ENCODE measurements around the gene ZNF519.
"Not testable (repeated sequence)": the region's sequence is repeated elsewhere in the genome, so short reads cannot be mapped to it uniquely, and the experiment has no call there.

Gene ZNF519

DNA sequence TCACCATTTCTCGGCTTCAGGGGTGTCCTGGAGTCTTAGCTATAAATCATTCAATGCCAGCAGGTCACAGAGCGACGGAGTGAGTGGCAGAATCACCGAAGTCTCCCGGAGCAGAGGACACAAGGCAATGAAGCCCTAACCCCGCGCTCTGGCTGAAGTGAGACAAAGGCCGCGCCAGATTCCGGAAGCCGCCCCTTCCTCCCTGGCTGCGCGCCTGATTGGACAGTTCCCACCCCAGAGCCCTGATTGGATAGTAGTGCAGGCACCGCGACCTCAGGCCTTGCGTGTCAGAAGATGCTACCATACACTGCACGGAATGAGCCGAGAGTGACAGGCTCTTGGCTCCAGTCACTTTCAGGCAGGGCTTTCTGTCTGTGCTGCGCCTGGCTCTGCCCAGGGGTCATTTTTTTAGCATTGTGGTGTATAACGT is at the start of gene ZNF519:
Gene ZNF519 (minus strand): TSS at position 165 of the 430 bp plus-strand sequence. CDS start 158 bp downstream, at position 7.
- H3K4me3 ChIP-seq (replicated peaks; ENCODE audit: low read depth, low read length): peak within 1 kb of the TSS; percentile 69
- peak; percentile 97 for DNase-seq (ENCODE audit: low read depth)

DNA sequence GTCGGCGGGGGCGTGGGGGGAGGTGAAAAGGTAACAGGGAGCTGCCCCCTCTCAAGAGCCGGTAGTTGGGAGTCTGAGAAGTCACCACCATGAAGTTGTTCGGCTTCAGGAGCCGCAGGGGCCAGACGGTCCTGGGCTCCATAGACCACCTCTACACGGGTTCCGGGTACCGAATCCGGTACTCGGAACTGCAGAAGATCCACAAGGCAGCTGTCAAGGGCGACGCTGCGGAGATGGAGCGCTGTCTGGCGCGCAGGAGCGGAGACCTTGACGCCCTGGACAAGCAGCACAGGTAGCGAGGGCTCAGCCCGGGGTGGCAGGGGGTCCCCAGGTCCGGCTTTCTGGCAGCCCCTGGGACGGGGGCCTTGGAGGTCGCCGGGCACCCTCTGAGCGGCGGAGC is 47.1 kb upstream of the ZNF519 start:
- no peak overlapping the region for H3K4me3 ChIP-seq (replicated peaks; ENCODE audit: low read depth, low read length)
- no peak for DNase-seq (ENCODE audit: low read depth)
- TF ChIP-seq, protein P1, sequence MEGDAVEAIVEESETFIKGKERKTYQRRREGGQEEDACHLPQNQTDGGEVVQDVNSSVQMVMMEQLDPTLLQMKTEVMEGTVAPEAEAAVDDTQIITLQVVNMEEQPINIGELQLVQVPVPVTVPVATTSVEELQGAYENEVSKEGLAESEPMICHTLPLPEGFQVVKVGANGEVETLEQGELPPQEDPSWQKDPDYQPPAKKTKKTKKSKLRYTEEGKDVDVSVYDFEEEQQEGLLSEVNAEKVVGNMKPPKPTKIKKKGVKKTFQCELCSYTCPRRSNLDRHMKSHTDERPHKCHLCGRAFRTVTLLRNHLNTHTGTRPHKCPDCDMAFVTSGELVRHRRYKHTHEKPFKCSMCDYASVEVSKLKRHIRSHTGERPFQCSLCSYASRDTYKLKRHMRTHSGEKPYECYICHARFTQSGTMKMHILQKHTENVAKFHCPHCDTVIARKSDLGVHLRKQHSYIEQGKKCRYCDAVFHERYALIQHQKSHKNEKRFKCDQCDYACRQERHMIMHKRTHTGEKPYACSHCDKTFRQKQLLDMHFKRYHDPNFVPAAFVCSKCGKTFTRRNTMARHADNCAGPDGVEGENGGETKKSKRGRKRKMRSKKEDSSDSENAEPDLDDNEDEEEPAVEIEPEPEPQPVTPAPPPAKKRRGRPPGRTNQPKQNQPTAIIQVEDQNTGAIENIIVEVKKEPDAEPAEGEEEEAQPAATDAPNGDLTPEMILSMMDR (IDR thresholded peaks at IDR 0.05; ENCODE audit: low read length, missing control alignments): no peak

DNA sequence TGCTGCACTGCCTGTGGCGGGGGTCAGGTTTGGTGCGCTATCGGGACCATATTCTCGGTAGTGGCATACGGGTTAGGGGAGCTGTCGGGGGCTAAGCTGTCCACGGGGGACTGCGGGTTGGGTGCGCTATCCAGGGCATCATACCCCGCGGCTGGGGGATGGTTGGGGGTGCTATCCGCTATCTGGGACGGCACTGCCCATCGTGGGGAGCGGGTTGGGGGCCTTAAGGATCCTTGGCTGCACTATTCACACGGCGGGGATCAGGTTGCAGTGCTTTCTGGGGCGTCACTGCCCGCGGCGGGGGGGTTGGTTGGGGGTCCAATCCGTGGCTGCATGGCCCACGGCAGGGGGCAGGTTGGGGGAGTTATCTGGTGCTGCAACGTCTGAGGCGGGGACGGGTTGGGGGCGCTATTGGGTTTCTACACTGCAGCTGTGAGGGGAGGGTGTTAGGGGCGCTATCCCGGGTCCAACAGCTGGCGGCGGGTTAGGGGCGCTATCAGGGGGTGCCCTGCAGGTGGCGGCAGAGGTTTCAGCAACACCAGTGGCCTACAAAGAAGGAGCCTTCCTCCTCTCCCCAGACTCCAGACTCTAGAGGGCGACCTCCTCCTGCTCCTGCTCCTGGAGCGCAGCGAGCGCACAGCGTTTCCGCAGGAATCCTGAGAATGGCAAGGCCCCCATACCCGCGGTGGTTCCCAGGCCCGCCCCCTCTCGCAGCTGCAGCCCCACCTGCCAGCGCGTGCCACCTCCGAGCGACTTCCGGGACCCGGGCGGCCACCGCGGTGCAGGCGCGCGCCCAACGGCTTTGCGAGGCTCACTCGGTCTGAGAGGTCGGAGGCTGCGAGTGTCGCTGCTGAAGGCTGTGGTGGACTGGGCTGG is 46.3 kb upstream of the ZNF519 start:
- TF ChIP-seq, protein P1 (IDR thresholded peaks at IDR 0.05; ENCODE audit: low read length, missing control alignments): peak; percentile 17
- DNase-seq (ENCODE audit: low read depth): peak; percentile 18
- not testable (repeated sequence) for H3K4me3 ChIP-seq (replicated peaks; ENCODE audit: low read depth, low read length)

DNA sequence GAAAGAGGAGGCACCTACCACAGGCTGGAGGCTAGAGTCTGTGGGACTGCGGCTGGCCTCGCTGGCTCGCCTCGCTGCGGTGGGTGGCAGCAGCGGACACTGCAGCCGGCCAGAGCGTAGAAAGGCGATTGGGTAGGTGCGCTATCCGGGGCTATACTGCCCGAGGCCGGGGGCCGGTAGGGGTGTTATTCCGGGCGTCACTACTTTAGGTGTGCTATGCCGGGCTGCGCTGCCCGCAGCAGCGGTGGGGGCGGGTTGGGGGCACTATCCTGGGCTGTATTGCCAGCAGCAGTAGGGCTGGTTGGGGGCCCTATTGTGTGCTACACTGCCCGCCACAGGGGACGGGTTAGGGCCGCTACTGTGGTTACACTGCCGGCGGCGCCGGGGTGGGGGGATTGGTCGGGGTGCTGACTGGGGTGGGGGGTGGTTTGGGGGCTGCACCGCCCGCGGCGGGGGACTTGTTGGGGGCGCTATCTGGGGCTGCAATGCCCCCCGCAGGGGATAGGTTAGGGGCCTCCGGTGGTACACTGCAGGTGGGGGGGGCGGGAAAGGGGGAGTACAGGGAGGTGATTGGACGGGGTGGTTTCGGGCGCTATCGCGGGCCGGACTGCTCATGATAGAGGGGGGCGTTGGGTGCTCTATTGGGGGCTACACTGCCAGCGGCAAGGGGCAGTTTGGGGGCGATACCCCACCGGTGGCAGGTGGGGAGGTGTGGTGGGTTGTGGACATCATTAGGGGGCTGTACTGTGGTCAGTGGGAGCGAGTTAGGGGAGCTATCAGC is 45.5 kb upstream of the ZNF519 start:
- not testable (repeated sequence) for DNase-seq (ENCODE audit: low read depth)

DNA sequence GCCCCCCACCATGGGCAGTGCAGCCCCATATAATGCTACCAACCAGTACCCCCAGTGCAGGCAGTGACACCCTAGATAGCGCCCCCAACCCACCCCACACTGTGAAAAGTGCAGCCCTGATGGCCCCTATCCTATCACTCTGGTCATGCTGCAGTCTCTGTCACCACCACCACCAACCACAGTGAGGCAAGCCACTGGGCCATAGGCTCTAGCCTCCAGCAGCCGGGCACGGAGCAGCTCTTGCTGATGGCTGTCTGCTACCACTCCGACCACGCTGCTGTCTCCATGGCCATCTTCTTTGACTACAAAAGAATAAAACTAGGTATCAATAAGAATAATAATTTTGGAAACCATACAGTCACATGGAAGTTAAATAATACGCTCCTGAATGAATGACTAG is 43.2 kb upstream of the ZNF519 start:
- DNase-seq (ENCODE audit: low read depth); H3K4me3 ChIP-seq (replicated peaks; ENCODE audit: low read depth, low read length): not testable (repeated sequence)

More for the DNA sequence above, 45.5 kb upstream of the ZNF519 start:
- not testable (repeated sequence) for H3K4me3 ChIP-seq (replicated peaks; ENCODE audit: low read depth, low read length)

DNA sequence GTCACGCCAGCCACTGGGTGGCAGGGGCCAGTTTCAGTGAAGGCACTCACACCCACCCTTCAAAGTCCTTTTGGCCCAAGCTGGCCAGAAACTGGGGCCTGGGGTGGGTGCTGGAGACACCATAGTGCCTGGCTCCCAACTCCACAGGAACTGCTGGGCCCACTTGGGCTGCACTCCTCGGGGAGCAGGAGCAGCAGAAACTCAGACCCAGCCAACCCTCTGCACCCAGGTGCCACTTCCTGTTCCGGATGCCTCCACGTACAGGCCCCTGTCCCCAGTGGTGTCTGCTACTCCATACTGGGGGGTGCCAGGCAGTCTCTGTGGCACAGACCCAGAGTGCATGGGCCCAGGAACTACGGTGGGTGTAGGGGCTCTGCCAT is 42.5 kb upstream of the ZNF519 start:
- TF ChIP-seq, protein P1 (IDR thresholded peaks at IDR 0.05; ENCODE audit: low read length, missing control alignments): no peak
- H3K4me3 ChIP-seq (replicated peaks; ENCODE audit: low read depth, low read length): no peak overlapping the region
- DNase-seq (ENCODE audit: low read depth): no peak

DNA sequence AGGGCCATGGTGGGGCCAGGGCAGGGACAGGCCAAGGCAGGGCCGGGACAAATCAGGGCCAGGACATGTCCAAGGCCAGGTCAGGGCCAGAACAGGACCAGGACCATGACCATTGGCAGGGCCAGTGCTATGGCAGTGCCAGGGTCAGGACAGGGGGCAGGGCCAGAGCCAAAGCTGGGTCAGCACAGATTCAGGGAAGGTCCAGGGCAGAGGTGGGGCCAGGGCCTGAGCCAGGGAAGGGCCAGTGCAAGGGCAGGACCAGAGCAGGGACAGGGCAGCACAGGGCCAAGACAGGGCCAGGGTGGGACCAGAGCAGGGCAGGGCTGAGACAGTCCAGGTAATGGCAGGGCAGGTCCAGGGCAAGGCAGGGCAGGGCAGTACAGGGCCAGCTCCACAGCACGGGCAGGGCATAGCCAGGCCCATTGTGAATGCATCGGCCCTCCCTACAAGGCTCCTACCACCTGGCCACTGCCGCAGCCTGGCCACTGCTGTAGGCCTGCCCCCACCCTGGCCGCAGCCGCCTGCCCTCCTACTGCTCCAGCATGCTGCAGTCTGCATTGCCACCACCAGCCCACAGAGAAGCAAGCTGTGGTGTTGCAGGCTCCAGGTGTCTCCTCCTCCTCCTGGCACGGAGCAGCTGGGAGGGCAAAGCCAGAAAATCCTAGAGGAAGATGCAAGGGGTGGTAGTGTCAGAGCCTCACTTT is 41.9 kb upstream of the ZNF519 start:
- H3K4me3 ChIP-seq (replicated peaks; ENCODE audit: low read depth, low read length); DNase-seq (ENCODE audit: low read depth): not testable (repeated sequence)

DNA sequence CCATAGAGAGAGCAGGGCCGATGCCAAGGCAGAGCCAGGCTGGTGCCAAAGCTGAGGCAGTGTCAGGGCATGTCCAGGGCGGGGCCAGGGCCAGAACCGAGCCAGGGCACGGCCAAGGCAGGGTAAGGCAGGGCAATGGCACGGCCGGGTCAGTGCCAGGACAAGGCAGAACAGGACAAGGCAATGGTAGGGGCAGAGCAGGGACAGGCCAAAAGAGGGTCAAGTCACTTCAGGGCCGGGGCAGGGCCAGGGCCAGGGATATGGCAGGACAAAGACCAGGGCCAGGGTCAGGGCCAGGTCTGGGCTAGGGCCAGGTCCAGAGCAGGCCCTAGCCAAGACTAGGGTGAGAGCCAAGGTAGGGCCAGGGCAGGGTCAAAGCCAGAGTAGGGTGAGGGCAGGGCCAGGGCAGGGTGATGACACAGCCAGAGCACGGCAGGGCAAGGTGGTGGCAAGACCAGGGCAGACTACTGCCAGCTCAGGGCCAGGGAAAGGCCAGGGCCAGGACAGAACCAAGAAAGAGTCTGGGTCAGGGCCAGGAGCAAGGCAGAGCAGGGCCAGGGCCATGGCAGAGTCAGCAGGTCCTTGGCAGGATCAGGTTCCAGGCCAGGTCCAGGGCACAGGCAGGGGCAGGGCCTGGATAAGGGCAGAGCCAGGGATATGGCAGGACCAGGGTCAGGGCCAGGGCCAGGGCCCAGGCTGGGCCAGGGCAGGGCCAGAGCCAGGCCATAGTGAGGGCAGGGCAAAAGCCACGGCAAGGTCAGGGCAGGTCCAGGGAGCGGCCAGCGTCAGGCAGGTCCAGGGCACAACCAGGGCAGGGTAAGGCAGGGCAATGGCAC is 41.1 kb upstream of the ZNF519 start:
- not testable (repeated sequence) for DNase-seq (ENCODE audit: low read depth); H3K4me3 ChIP-seq (replicated peaks; ENCODE audit: low read depth, low read length)

DNA sequence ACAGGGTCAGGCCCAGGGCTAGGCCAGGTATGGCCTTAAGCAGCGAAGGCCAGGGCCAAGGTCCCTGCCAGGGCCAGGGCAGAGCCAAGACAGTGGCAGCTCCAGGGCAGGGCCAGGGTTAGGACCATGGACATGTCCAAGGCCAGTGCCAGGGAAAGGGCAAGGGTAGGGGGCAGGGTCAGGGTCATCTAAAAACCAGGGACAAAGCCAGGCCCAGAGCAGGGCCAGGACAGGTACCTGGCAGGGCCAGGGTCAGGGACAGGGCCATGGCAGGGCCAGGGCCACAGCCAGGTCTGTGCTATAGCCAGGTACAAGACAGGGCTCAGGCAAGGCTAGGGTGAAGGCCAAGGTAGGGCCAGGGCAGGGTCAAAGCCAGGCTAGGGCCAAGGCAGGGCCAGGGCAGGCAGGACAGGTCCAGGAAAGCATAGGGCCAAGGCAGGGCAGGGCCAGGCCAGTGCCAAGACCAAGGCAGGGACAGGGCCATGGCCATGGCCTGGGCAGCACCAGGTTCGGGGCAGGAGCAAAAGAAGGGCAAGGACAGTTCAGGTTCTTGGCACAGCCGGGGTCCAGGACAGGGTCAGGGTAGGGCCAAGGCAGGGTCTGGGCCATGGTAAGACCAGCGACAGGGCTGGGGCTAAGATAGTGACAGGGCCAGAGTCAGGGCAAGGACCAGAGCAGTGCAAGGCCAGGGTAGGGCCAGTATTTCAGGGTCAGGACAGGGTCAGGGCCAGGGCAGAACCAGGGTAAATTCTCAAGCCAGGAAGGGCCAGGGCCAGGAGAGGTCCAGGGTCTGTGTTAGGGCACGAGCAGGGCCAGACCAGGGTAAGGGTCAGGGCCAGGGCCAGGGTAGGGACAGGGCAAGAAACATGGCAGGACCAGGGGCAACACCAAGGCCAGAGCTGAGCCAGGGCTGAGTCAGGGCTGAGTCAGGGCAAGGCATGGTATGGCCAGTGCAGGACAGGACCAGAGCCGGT is 40.2 kb upstream of the ZNF519 start:
- not testable (repeated sequence) for DNase-seq (ENCODE audit: low read depth); H3K4me3 ChIP-seq (replicated peaks; ENCODE audit: low read depth, low read length)

DNA sequence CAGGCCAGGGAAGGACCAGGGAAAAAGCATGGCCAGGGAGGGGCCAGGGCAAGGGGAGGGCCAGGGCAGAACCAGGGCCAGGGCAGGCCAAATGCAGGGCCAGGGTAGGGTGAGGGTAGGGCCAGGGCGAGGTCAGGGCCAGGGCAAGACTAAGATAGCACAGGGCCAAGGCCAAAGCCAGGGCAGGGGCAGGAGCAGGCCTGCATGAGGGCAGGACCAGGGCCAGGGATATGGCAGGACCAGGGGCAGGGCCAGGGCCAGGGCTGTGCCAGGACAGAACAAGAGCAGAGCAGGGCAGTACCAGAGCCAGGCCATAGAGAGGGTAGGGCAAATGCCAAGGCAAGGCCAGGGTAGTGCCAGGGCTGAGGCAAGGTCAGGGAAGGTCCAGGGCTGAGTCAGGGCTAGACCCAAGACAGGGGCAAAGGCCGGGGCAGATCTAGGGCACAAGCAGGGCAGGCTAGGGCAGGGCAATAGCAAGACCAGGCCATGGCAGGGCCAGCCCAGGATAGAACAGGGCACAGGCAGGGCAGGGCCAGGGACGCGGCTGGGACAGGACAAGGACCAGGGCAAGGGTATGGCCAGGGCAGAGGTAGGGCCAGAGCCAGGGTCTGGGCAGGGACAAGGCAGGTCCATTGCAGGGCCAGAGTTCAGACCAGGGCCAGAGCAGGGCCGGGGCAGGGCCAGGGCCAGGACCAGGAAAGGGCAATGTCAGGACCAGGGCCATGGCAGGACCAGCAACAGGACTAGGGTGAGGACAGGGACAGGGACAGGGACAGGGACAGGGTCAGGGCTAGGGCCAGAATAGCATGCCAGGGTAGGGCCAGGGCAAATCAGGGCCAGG is 39.3 kb upstream of the ZNF519 start:
- H3K4me3 ChIP-seq (replicated peaks; ENCODE audit: low read depth, low read length); DNase-seq (ENCODE audit: low read depth): not testable (repeated sequence)

DNA sequence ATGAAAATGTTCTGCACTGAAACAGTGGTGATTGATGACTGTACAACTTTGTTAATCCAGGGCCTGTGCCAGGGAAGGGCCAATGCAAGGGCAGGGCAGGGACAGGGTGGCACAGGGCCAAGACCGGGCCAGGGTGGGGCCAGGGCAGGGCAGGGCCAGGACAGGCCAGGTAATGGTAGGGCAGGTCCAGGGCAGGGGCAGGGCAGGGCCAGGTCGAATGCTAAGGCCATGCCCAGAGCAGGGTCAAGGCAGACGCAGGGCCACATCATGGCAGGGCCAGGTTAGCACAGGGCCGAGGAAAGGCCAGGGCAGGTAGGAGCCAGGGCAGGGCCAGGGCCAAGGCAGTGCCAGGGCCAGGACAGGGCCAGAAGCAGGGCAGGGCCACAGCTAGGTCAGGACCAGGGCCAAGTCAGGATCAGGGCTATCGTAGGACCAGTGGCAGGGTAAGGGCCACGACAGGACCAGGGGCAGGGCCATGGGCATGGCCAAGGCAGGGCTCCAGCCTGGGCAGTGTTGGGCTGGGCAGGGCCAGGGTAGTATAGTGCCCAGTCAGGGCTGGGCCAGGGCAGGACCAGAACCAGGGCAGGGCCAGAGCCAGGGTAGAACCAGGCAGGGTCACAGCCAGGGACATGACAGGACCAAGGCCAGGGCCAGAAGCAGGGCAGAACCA is 38.3 kb upstream of the ZNF519 start:
- not testable (repeated sequence) for H3K4me3 ChIP-seq (replicated peaks; ENCODE audit: low read depth, low read length); DNase-seq (ENCODE audit: low read depth)

All from fibroblast of pulmonary artery (primary cell).